Uterus (tissue), 2 donors: Measurements from ENCODE around the gene ALLC.

Experiments used
- POLR2A ChIP-seq, 2 donors: fragments of 450-650 bp; IDR thresholded peaks; one replicate each; pipeline ENCODE4 v1.6.1; 2016; ENCODE audit warnings: antibody characterized with exemption in 2 of 2, mild to moderate bottlenecking in 1 of 2, moderate library complexity in 1 of 2
- TF ChIP-seq, protein P1 (sequence below), 4 experiments: fragments of 200-600 bp in 2 of 4; fragments of 450-650 bp in 2 of 4; sonication (generic) in 2 of 4; IDR thresholded peaks; one replicate each; pipeline ENCODE4 v1.5.1; 2016 to 2019; ENCODE audit warnings: antibody characterized with exemption in 4 of 4, mild to moderate bottlenecking in 2 of 4, moderate library complexity in 1 of 4

DNA sequence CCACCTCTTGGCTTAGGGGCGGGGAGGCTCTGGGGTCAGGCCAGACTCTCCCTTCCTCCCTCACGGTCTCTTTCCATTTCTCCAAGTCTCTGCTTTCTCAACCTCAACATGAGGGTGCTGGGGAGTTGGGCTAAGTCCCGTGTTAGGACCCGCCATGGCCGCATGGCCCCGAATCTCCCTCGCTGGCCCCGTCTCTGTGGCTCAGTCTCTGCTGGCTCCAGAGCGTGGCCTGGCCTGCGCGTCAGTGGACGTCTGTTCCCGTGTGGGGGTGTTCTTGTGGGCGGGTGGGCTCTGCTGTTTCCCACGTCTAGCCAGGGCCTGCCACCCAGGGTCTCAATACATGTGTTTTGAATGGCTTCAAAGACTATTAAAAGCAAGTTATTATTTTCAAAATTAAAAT is 12.4 kb downstream of the ALLC start:
- TF ChIP-seq POLR2A (IDR thresholded peaks at IDR 0.05) = no peak
- TF ChIP-seq, protein P1, sequence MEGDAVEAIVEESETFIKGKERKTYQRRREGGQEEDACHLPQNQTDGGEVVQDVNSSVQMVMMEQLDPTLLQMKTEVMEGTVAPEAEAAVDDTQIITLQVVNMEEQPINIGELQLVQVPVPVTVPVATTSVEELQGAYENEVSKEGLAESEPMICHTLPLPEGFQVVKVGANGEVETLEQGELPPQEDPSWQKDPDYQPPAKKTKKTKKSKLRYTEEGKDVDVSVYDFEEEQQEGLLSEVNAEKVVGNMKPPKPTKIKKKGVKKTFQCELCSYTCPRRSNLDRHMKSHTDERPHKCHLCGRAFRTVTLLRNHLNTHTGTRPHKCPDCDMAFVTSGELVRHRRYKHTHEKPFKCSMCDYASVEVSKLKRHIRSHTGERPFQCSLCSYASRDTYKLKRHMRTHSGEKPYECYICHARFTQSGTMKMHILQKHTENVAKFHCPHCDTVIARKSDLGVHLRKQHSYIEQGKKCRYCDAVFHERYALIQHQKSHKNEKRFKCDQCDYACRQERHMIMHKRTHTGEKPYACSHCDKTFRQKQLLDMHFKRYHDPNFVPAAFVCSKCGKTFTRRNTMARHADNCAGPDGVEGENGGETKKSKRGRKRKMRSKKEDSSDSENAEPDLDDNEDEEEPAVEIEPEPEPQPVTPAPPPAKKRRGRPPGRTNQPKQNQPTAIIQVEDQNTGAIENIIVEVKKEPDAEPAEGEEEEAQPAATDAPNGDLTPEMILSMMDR (IDR thresholded peaks at IDR 0.05) = no peak
